HG03520 (cell line): Measurements from ENCODE around the gene CEP170.
"Not testable (repeated sequence)": the region's sequence is repeated elsewhere in the genome, so short reads cannot be mapped to it uniquely, and the experiment has no call there.

Experiments
- ATAC-seq: cut with Tn5 transposase; IDR thresholded peaks from one replicate; pipeline ENCODE4 v1.9.1; 2021; ENCODE audit warnings: mild to moderate bottlenecking, moderate library complexity; ENCODE audit not compliant: unreplicated experiment

Gene CEP170

GRCh38 chr1:243236604-243237252 is 18.4 kb downstream of the CEP170 start:
- ATAC-seq = no peak

DNA sequence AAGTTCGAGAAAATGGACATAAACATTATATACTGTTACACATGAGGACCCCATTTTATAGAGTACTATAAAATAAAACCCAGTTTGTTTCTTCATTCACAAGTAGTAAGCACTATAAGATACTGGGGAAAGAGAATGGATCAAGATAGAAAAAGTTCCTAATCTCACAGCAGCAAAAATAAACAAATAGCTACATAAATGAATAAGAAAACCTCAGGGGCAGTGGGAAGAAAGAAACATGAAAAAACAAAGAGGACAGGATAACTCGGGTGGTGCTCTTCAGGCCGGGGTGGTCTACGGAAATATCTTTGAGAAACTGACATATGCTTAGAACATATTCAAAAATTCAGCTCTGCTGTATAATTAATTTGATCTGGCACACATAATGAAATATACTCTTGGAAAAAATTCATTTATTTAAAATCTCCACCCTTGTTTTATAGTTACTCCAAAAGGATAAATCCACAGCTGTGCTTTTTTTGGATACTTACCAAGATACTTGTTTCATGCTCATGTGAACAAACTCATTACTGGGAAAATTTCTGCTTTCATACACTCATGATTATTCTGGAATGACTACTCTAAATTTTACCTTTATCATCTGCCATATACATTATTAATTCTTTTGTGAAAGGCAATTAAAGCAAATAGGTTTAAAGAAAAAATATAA is 20.0 kb downstream of the CEP170 start:
- no peak for ATAC-seq

DNA sequence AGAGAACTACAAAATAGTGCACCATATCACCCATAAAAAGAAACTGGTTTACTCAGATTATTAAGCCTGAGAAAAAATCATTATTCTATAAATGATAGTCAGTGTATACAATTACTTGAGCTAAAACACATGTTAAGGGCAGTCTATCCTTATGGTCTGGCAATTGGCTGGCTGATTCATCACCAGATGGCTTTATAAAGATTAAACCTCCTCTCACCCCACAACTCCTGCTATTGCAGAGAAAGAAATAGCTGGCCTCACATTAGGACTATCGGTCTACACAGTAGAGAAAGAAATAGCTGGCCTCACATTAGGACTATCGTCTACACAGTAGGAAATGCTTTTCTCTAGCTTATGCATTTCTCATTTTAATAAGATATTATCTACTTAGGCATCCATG is 21.2 kb downstream of the CEP170 start:
- no peak for ATAC-seq

GRCh38 chr1:243230914-243231313 is 24.2 kb downstream of the CEP170 start:
- ATAC-seq = no peak

- no peak for ATAC-seq
Measured at GRCh38 chr1:243229526-243229925, 25.6 kb downstream of the CEP170 start.

- no peak for ATAC-seq
Measured at GRCh38 chr1:243227622-243228021, 27.5 kb downstream of the CEP170 start.

- ATAC-seq = no peak
Measured at GRCh38 chr1:243218059-243218458, 37.0 kb downstream of the CEP170 start.

GRCh38 chr1:243217349-243217748 is 37.7 kb downstream of the CEP170 start:
- ATAC-seq = no peak

- no peak for ATAC-seq
Measured at GRCh38 chr1:243216741-243217140, 38.3 kb downstream of the CEP170 start.

GRCh38 chr1:243215276-243215875 is 39.7 kb downstream of the CEP170 start:
- not testable (repeated sequence) for ATAC-seq

GRCh38 chr1:243213045-243213787 is 41.9 kb downstream of the CEP170 start:
- no peak for ATAC-seq

DNA sequence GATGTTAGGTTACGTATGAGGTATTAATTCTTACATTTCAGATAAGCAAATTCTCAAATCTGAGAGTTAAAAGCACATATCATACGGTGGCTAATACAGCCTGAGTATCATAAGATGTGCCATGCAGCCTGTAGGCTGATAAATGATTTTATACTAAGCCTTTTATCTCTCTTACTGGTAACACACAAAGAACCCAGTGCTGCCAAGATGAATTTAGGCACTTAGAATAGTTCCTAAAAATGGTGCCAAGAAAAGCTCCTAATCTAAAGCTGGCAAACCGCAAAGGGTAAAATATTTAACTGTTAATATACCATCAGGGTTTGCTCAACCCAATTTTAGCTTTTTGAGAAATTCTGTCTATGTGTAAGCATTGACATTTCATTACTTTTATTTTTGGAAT is 43.1 kb downstream of the CEP170 start:
- not testable (repeated sequence) for ATAC-seq

- ATAC-seq = not testable (repeated sequence)
Measured at GRCh38 chr1:243205026-243205501, 50.0 kb downstream of the CEP170 start.

GRCh38 chr1:243204336-243204735 is 50.7 kb downstream of the CEP170 start:
- not testable (repeated sequence) for ATAC-seq

DNA sequence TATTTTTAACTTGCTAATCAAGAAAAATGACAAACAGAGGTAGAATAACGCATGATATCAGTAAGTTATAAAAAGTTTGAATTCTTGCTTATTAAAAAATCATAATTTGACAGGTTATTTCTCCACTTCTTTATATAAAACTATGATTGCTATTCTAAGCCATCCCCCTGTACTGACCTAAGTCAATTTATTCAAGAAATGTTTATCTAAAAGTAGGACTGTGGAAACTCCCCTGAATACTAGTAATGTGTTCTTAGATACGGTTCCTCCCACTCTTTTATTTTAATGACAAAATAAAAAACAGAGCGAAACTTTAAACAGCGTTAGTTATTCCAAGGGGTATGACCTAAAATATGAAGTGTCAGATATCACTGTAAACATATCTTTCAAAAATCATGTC is 51.9 kb downstream of the CEP170 start:
- ATAC-seq = not testable (repeated sequence)

- ATAC-seq = not testable (repeated sequence)
Measured at GRCh38 chr1:243201316-243201715, 53.8 kb downstream of the CEP170 start.

- not testable (repeated sequence) for ATAC-seq
Measured at GRCh38 chr1:243197524-243197923, 57.6 kb downstream of the CEP170 start.

DNA sequence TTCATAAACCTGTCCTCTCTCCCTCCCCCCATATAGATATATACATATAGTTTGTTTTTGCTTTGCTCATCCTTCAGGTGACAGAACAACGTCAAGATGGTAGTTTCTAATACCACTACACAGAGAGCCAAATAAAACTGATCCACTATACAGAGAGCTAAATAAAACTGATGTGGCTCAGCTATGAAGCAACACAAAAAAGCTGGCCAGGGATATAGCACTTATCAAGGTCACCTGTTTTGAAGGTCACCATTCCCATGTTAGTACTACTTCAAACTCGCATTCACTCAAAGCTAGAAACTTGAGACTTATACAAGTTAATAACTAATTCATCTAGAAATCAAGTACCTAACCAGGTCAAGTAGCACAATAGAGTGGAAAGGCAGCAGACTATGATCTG is 61.8 kb downstream of the CEP170 start:
- not testable (repeated sequence) for ATAC-seq

GRCh38 chr1:243186201-243186995 is 68.7 kb downstream of the CEP170 start:
- not testable (repeated sequence) for ATAC-seq

GRCh38 chr1:243184787-243185186 is 70.3 kb downstream of the CEP170 start:
- ATAC-seq = not testable (repeated sequence)
